Heart left ventricle (tissue), 16 donors: Measurements from ENCODE around the gene LEMD1. TPM values are rescaled to one million over a fixed set of nuclear protein-coding genes. Genes with fewer than 3 reads are reported as not detected.
A peak's percentile ranks its signal among the peaks of the same experiment; 100 is the strongest.

Experiments
- ATAC-seq, 4 donors: fragments of 200-7000 bp; cut with Tn5 transposase; one replicate each; pipeline ENCODE4 v1.9.1; 2020 to 2022; ENCODE audit warnings: moderate library complexity in 4 of 4, mild to moderate bottlenecking in 3 of 4, moderate number of reproducible peaks in 1 of 4
- DNase-seq, 5 donors: peaks; one replicate each; pipeline ENCODE4 v3.0.0-alpha.2; 2020
- H3K27ac ChIP-seq, 12 donors: fragments of 200-600 bp; sonication (generic) in 4 of 12; one replicate each; pipeline versions ENCODE4 v1.5.0 to v1.8.0; 2016 to 2022; ENCODE audit warnings: mild to moderate bottlenecking in 2 of 12
- H3K27me3 ChIP-seq, 9 donors: fragments of 200-600 bp; sonication (generic) in 2 of 9; one replicate each; pipeline versions ENCODE4 v1.5.1 to v1.8.0; 2016 to 2022; ENCODE audit warnings: mild to moderate bottlenecking in 3 of 9
- H3K36me3 ChIP-seq, 9 donors: fragments of 200-600 bp; sonication (generic) in 2 of 9; one replicate each; pipeline versions ENCODE4 v1.5.0 to v1.8.0; 2018 to 2022; ENCODE audit warnings: mild to moderate bottlenecking in 2 of 9
- H3K4me1 ChIP-seq, 12 donors: fragments of 200-600 bp; sonication (generic) in 4 of 12; one replicate each; pipeline versions ENCODE4 v1.5.0 to v1.8.0; 2016 to 2022; ENCODE audit warnings: mild to moderate bottlenecking in 3 of 12
- H3K4me3 ChIP-seq, 12 donors: fragments of 200-600 bp; sonication (generic) in 4 of 12; one replicate each; pipeline versions ENCODE4 v1.5.0 to v1.8.0; 2017 to 2022; ENCODE audit warnings: mild to moderate bottlenecking in 9 of 12, moderate library complexity in 4 of 12
- H3K9me3 ChIP-seq, 12 donors: fragments of 200-600 bp; sonication (generic) in 4 of 12; one replicate each; pipeline versions ENCODE4 v1.5.0 to v1.8.0; 2016 to 2022; ENCODE audit warnings: mild to moderate bottlenecking in 1 of 12
- CTCF ChIP-seq, 12 donors: fragments of 200-600 bp; sonication (generic) in 4 of 12; IDR thresholded peaks; one replicate each; pipeline versions ENCODE4 v1.5.0 to v1.8.0; 2018 to 2022; ENCODE audit warnings: antibody characterized with exemption in 12 of 12, mild to moderate bottlenecking in 5 of 12
- POLR2A ChIP-seq, 2 donors: fragments of 450-650 bp; IDR thresholded peaks; one replicate each; pipeline ENCODE4 v1.6.1; 2017; ENCODE audit warnings: antibody characterized with exemption in 2 of 2, mild to moderate bottlenecking in 2 of 2, moderate library complexity in 2 of 2
- WGBS, 4 donors: extraction: QIAGEN DNeasy Blood & Tissue Kit in 2 of 4; methylation state at CpG; one replicate each; pipeline versions ENCODE4 v1.1.5 to v1.1.7; 2013 to 2018; 5-methylcytosine and 5-hydroxymethylcytosine counted together
- intact Hi-C, 10 donors: fragments of 100-400 bp; cut with DNase I; formaldehyde crosslinking; loops; one replicate each; pipeline versions ENCODE4 v1.11.1 to v1.14.2; 2022
- polyA plus RNA-seq, 2 donors: library from polyadenylated mRNA; stranded (reverse); fragments of 200-250 nt; gene quantifications; one replicate each; pipeline ENCODE4 v1.2.3, GENCODE V29; 2013
- total RNA-seq, 9 donors: library from RNA; depleted of rRNA in 2 of 9; stranded (reverse); fragments of >200 nt in 2 of 9; fragmentation: NEBNext Ultra II Directional in 3 of 9; extraction: Animal tissue kit (Norgen Biotek cat#: 25700) in 3 of 9; gene quantifications; one replicate each; pipeline versions ENCODE4 v1.1.0 to v1.2.4, GENCODE V29; 2016 to 2023
- donor health status: ischemic (EF 13 %, LVEDD 7.1; RV severe dilation, severe dysfunction).
- donor health status: healthy with polysubstance abuse.
- donor health status: DM: no; HTN: yes; CAD: no.
- donor health status: DM: no; HTN: no; CAD: no.
- donor health status: ischemic (EF 25% LVEDD 6.9; RV normal size, moderate dysfunction).
- donor health status: ischemic (EF 25% LVEDD 5.7; RV mildly dilated, moderate dysfunction).
- donor health status: healthy.
- donor health status: DM: yes; HTN: yes; CAD: no.
- donor health status: ischemic (EF 35%, LVEDD 5.7; RV mildly dilated, moderate dysfunction).
- donor health status: nonischemic (EF 11% LVEDD 7.7; RV severe dilation, severe dysfunction).
- donor health status: DM: yes; HTN: yes; CAD: no.
- donor health status: PGD.
- donor health status: ischemic (EF 29% LVEDD 5.4; RV normal size, mild dysfunction).
- donor health status: nonischemic (EF 23%, LVEDD 6.1; RV moderate dilation, normal function).

Gene LEMD1
- total and polyA plus RNA-seq, 11 donors = 2.5 TPM; not detected in 10

- DNase-seq (no peak), ATAC-seq (peak in 1 of 4 donors; percentile 12)
- Histone ChIP-seq H3K9me3 (no peaks in the 10 kb centered on the region), H3K27me3 (peaks cover 0 to 16% (median 8%) of the 10 kb centered on the region in 9 donors), H3K4me1 (peaks cover 0 to 10% (median 0%) of the 10 kb centered on the region in 12 donors), H3K36me3 (no peaks in the 10 kb centered on the region), H3K27ac (no peak overlapping the region), H3K4me3 (no peak overlapping the region)
- WGBS, 4 donors = 54 to 64% (median 59%) methylated on average over 11 of the region's 11 CpGs
- TF ChIP-seq CTCF (IDR thresholded peaks at IDR 0.05) (no peak), POLR2A (IDR thresholded peaks at IDR 0.05) (no peak)
- intact Hi-C loops = loop anchor here in 3 of 10 donors (5.0 to 10.0 kb wide), 3 partner anchors 75 to 125 kb away; no protein-coding TSS in a partner anchor
These were observed 61.9 kb downstream of the LEMD1 start for GRCh38 chr1:205359771-205360565.

GRCh38 chr1:205358579-205358978 is 63.3 kb downstream of the LEMD1 start:
- no peak overlapping the region for H3K27ac ChIP-seq
- no peaks in the 10 kb centered on the region for H3K36me3 ChIP-seq
- peaks cover 0 to 16% (median 8%) of the 10 kb centered on the region in 9 donors for H3K27me3 ChIP-seq
- DNase-seq = no peak
- H3K9me3 ChIP-seq = no peaks in the 10 kb centered on the region
- no peak overlapping the region for H3K4me3 ChIP-seq
- H3K4me1 ChIP-seq = peaks cover 0 to 15% (median 0%) of the 10 kb centered on the region in 12 donors
- no peak for ATAC-seq
- TF ChIP-seq CTCF (IDR thresholded peaks at IDR 0.05) (no peak), POLR2A (IDR thresholded peaks at IDR 0.05) (no peak)
- intact Hi-C loops = loop anchor here in 3 of 10 donors (5.0 to 10.0 kb wide), 3 partner anchors 76 to 126 kb away; no protein-coding TSS in a partner anchor

GRCh38 chr1:205357567-205357966 is 64.3 kb downstream of the LEMD1 start:
- peaks cover 0 to 15% (median 0%) of the 10 kb centered on the region in 12 donors for H3K4me1 ChIP-seq
- TF ChIP-seq POLR2A (IDR thresholded peaks at IDR 0.05) = no peak
- no peak for TF ChIP-seq CTCF (IDR thresholded peaks at IDR 0.05)
- no peak for ATAC-seq
- H3K36me3 ChIP-seq = no peaks in the 10 kb centered on the region
- 81 to 91% (median 88%) methylated on average over 3 of the region's 3 CpGs for WGBS, 4 donors
- intact Hi-C loops = loop anchor here in 3 of 10 donors (5.0 to 10.0 kb wide), 3 partner anchors 77 to 127 kb away; no protein-coding TSS in a partner anchor
- no peaks in the 10 kb centered on the region for H3K9me3 ChIP-seq
- DNase-seq = no peak
- no peak overlapping the region for H3K27ac ChIP-seq
- no peak overlapping the region for H3K4me3 ChIP-seq
- H3K27me3 ChIP-seq = peaks cover 0 to 16% (median 8%) of the 10 kb centered on the region in 9 donors

- Histone ChIP-seq H3K27me3 (peaks cover 0 to 16% (median 8%) of the 10 kb centered on the region in 9 donors), H3K27ac (peak within 1 kb of the TSS in 1 of 12 donors; percentile 5), H3K36me3 (no peaks in the 10 kb centered on the region), H3K4me3 (no peak within 1 kb of the TSS), H3K4me1 (peaks cover 0 to 15% (median 0%) of the 10 kb centered on the region in 12 donors), H3K9me3 (no peaks in the 10 kb centered on the region)
- intact Hi-C loops = loop anchor here in 3 of 10 donors (5.0 to 10.0 kb wide), 3 partner anchors 78 to 128 kb away; no protein-coding TSS in a partner anchor
- no peak for DNase-seq
- 48 to 59% (median 56%) methylated on average over 16 to 20 of the region's 20 CpGs for WGBS, 4 donors
- no peak for ATAC-seq
- TF ChIP-seq POLR2A (IDR thresholded peaks at IDR 0.05) = no peak
- no peak for TF ChIP-seq CTCF (IDR thresholded peaks at IDR 0.05)
These were observed 65.3 kb downstream of the LEMD1 start, which contains the start of gene KLHDC8A for GRCh38 chr1:205356440-205357139. Gene KLHDC8A (minus strand): TSS chr1:205356922. CDS start chr1:205343604, 13,318 bp downstream.
